Measurements from ENCODE around the gene MIEN1. TPM values are rescaled to one million over a fixed set of nuclear protein-coding genes. Genes with fewer than 3 reads are reported as not detected.
"Not testable (repeated sequence)": the region's sequence is repeated elsewhere in the genome, so short reads cannot be mapped to it uniquely, and the experiment has no call there.

MIEN1 gene
- total RNA-seq, 1 donor from 2014 or later: 38.9 TPM

DNA sequence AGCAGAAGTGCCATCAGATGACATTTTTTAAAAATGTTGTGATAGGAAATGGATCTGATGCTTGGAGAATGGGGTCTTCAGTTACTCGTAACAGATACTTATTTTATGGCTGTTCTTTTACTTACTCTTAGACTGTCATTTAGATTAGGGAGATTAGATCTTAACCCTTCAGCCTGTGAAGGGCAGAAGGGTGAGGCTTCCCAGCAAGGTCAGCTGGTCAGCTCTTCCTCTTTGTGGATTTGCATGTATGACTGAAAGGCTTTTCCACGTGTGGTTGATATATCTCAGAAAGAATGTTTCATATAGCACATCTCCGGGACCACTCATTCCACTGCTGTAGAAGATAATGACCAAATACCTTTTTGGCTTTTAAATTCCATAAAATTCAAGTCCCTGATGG lies 34.8 kb upstream of the MIEN1 start:
- Mint-ChIP-seq H3K4me1 (ENCODE audit: low read depth, unreplicated experiment) (peaks cover 17% of the 10 kb centered on the region), H3K36me3 (ENCODE audit: low read depth, unreplicated experiment) (peaks cover 7% of the 10 kb centered on the region), H3K4me3 (ENCODE audit: unreplicated experiment) (no peak overlapping the region), H3K9me3 (ENCODE audit: unreplicated experiment) (peaks cover 16% of the 10 kb centered on the region), H3K27me3 (ENCODE audit: low read depth, unreplicated experiment) (peaks cover 12% of the 10 kb centered on the region), H3K27ac (ENCODE audit: unreplicated experiment) (no peak overlapping the region)
- H3K79me2 ChIP-seq (ENCODE audit: insufficient read depth, low read length): no peaks in the 10 kb centered on the region
- H3K27me3 ChIP-seq (ENCODE audit: insufficient read depth, low read length): peaks cover 23% of the 10 kb centered on the region
- FAIRE-seq (no peak), DNase-seq (ENCODE audit: low read depth) (no peak)
- no peaks in the 10 kb centered on the region for H4K20me1 ChIP-seq (ENCODE audit: insufficient read depth, low read length)
- no peak overlapping the region for H2AFZ ChIP-seq (ENCODE audit: low read depth, low read length)
- H3K4me2 ChIP-seq (ENCODE audit: low read length): no peak overlapping the region
- H3K9ac ChIP-seq (ENCODE audit: low read length): no peak overlapping the region
- no peaks in the 10 kb centered on the region for H3K9me3 ChIP-seq (ENCODE audit: insufficient read depth, low read depth, low read length)
- TF ChIP-seq, protein P1, sequence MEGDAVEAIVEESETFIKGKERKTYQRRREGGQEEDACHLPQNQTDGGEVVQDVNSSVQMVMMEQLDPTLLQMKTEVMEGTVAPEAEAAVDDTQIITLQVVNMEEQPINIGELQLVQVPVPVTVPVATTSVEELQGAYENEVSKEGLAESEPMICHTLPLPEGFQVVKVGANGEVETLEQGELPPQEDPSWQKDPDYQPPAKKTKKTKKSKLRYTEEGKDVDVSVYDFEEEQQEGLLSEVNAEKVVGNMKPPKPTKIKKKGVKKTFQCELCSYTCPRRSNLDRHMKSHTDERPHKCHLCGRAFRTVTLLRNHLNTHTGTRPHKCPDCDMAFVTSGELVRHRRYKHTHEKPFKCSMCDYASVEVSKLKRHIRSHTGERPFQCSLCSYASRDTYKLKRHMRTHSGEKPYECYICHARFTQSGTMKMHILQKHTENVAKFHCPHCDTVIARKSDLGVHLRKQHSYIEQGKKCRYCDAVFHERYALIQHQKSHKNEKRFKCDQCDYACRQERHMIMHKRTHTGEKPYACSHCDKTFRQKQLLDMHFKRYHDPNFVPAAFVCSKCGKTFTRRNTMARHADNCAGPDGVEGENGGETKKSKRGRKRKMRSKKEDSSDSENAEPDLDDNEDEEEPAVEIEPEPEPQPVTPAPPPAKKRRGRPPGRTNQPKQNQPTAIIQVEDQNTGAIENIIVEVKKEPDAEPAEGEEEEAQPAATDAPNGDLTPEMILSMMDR (IDR thresholded peaks at IDR 0.05; ENCODE audit: insufficient read depth, low read depth, low read length): no peak
- no peak for TF ChIP-seq EZH2 (IDR thresholded peaks at IDR 0.05; ENCODE audit: insufficient read depth, low read length)
- H3K36me3 ChIP-seq (ENCODE audit: insufficient read depth, low read length): no peaks in the 10 kb centered on the region
- H3K27ac ChIP-seq (ENCODE audit: low read depth, low read length): no peak overlapping the region
- no peak overlapping the region for H3K4me3 ChIP-seq (ENCODE audit: insufficient read depth, low read depth, low read length)
- peaks cover 7% of the 10 kb centered on the region for H3K4me1 ChIP-seq (ENCODE audit: insufficient read depth, low read length)

DNA sequence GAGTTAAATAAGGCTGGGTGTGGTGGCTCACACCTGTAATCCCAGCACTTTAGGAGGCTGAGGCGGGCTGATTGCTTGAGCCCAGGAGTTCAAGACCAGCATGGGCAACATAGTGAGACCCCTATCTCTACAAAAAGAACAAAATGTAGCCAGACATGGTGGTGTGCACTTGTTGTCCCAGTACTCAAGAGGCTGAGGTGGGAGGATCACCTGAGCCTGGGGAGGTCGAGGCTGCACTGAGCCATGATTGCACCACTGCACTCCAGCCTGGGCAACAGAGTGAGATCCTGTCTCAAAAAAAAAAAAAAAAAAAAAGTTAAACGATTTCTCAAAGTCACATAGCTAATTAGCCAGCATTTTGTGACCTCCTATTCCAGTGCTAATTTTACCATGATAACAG lies 33.8 kb upstream of the MIEN1 start:
- H3K27me3 Mint-ChIP-seq (ENCODE audit: low read depth, unreplicated experiment): peaks cover 12% of the 10 kb centered on the region
- not testable (repeated sequence) for H3K9me3 ChIP-seq (ENCODE audit: insufficient read depth, low read depth, low read length); H3K4me3 Mint-ChIP-seq (ENCODE audit: unreplicated experiment); DNase-seq (ENCODE audit: low read depth); FAIRE-seq; H4K20me1 ChIP-seq (ENCODE audit: insufficient read depth, low read length); H3K27ac ChIP-seq (ENCODE audit: low read depth, low read length); H3K4me1 ChIP-seq (ENCODE audit: insufficient read depth, low read length); H3K36me3 Mint-ChIP-seq (ENCODE audit: low read depth, unreplicated experiment); H3K9ac ChIP-seq (ENCODE audit: low read length); H2AFZ ChIP-seq (ENCODE audit: low read depth, low read length); H3K79me2 ChIP-seq (ENCODE audit: insufficient read depth, low read length); H3K36me3 ChIP-seq (ENCODE audit: insufficient read depth, low read length); H3K4me3 ChIP-seq (ENCODE audit: insufficient read depth, low read depth, low read length); H3K4me2 ChIP-seq (ENCODE audit: low read length); H3K27ac Mint-ChIP-seq (ENCODE audit: unreplicated experiment)
- peaks cover 16% of the 10 kb centered on the region for H3K9me3 Mint-ChIP-seq (ENCODE audit: unreplicated experiment)
- peaks cover 14% of the 10 kb centered on the region for H3K4me1 Mint-ChIP-seq (ENCODE audit: low read depth, unreplicated experiment)
- peaks cover 23% of the 10 kb centered on the region for H3K27me3 ChIP-seq (ENCODE audit: insufficient read depth, low read length)

DNA sequence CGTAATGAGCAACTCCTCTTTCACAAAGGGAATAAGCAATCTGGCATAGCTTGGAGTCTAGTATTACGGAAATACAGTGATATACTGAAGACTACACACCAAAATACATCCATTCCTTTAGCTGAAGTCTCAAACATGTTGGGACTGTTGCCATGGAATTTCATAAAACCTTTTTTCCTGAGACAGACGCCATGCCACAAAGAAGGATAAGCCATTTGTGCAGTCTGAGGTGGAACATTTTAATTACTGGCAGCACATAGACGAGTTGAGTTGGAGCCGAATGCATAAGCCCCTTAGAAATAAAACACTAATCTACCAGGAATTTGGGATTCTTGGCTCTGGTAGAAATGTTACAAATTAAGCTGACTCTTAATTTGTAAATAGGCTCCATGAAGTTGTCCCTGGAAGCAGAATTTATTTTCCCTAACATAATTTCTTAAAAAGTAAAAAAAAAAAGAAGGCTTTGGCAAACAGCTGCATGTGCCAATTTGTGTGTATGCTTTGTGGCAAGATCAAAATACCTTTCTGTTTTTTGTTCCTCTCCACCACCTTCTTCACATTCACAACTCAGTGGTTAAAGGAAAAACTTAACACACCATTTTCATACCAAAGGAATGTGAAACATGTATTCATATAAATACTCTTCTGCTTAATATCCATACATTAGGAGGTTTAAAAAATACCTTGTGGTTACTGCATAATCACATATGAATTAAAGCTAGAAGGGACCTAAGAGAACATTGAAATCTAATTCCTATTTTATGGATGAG lies 32.9 kb upstream of the MIEN1 start:
- H3K9ac ChIP-seq (ENCODE audit: low read length): no peak overlapping the region
- peaks cover 16% of the 10 kb centered on the region for H3K9me3 Mint-ChIP-seq (ENCODE audit: unreplicated experiment)
- TF ChIP-seq EZH2 (IDR thresholded peaks at IDR 0.05; ENCODE audit: insufficient read depth, low read length): no peak
- TF ChIP-seq, protein P1 (IDR thresholded peaks at IDR 0.05; ENCODE audit: insufficient read depth, low read depth, low read length): no peak
- peaks cover 7% of the 10 kb centered on the region for H3K36me3 Mint-ChIP-seq (ENCODE audit: low read depth, unreplicated experiment)
- H3K27me3 Mint-ChIP-seq (ENCODE audit: low read depth, unreplicated experiment): peaks cover 10% of the 10 kb centered on the region
- H3K27ac Mint-ChIP-seq (ENCODE audit: unreplicated experiment): no peak overlapping the region
- peaks cover 17% of the 10 kb centered on the region for H3K27me3 ChIP-seq (ENCODE audit: insufficient read depth, low read length)
- peaks cover 23% of the 10 kb centered on the region for H3K4me1 Mint-ChIP-seq (ENCODE audit: low read depth, unreplicated experiment)
- no peaks in the 10 kb centered on the region for H4K20me1 ChIP-seq (ENCODE audit: insufficient read depth, low read length)
- peak overlapping the region; percentile 35 for H3K4me2 ChIP-seq (ENCODE audit: low read length)
- no peaks in the 10 kb centered on the region for H3K9me3 ChIP-seq (ENCODE audit: insufficient read depth, low read depth, low read length)
- no peak overlapping the region for H3K4me3 ChIP-seq (ENCODE audit: insufficient read depth, low read depth, low read length)
- FAIRE-seq (no peak), DNase-seq (ENCODE audit: low read depth) (peak; percentile 64)
- no peak overlapping the region for H3K27ac ChIP-seq (ENCODE audit: low read depth, low read length)
- H3K79me2 ChIP-seq (ENCODE audit: insufficient read depth, low read length): no peaks in the 10 kb centered on the region
- no peak overlapping the region for H3K4me3 Mint-ChIP-seq (ENCODE audit: unreplicated experiment)
- H3K36me3 ChIP-seq (ENCODE audit: insufficient read depth, low read length): no peaks in the 10 kb centered on the region
- H2AFZ ChIP-seq (ENCODE audit: low read depth, low read length): no peak overlapping the region
- H3K4me1 ChIP-seq (ENCODE audit: insufficient read depth, low read length): peaks cover 11% of the 10 kb centered on the region
